Panc1 (cell line): ENCODE measurements around the gene CXCL1. TPM values are rescaled to one million over a fixed set of nuclear protein-coding genes. Genes with fewer than 3 reads are reported as not detected.

Source experiments
- ATAC-seq: fragments of 200-7000 bp; cut with Tn5 transposase; 2 replicates; pipeline ENCODE4 v1.9.1; 2020; ENCODE audit warnings: mild to moderate bottlenecking, moderate library complexity
- BruUV-seq: library from RNA; stranded (reverse); fragments of 400-500 nt; replicated peaks from 2 replicates; lab custom pipeline; 2021; lab: Mats Ljungman, UMichigan
- CTCF ChIA-PET: fragments of 300-600 bp; sonication (Branson Sonifier 250); formaldehyde crosslinking; loops from one replicate; lab custom pipeline; 2022; ENCODE audit warnings: antibody characterized with exemption; lab: Charles Lee
- POLR2A ChIA-PET: fragments of 300-600 bp; sonication (Branson Sonifier 250); formaldehyde crosslinking; loops from one replicate; lab custom pipeline; 2022; ENCODE audit warnings: antibody characterized with exemption; lab: Charles Lee
- DNase-seq: peaks from one replicate; pipeline ENCODE4 v3.0.0-alpha.2; 2010; ENCODE audit warnings: low read depth, low spot score
- H3K27ac ChIP-seq: 2 replicates; pipeline ENCODE4 v1.5.1; 2011; ENCODE audit warnings: mild to moderate bottlenecking, low read length, inconsistent platforms
- H3K27me3 ChIP-seq: fragments of 200-500 bp; sonication (Bioruptor generic); 2 replicates; pipeline ENCODE4 v1.6.0; 2014; ENCODE audit warnings: low read length, inconsistent platforms; ENCODE audit not compliant: control insufficient read depth, insufficient read depth
- H3K36me3 ChIP-seq: fragments of 200-500 bp; sonication (Bioruptor generic); 2 replicates; pipeline ENCODE4 v1.5.1; 2014; ENCODE audit warnings: inconsistent platforms, mild to moderate bottlenecking, low read length, moderate library complexity; ENCODE audit not compliant: control insufficient read depth, insufficient read depth
- H3K4me1 ChIP-seq: 2 replicates; pipeline ENCODE4 v1.5.1; 2011; ENCODE audit warnings: inconsistent platforms, mild to moderate bottlenecking, low read length, moderate library complexity; ENCODE audit not compliant: control insufficient read depth, insufficient read depth
- H3K4me3 ChIP-seq, 2 experiments: 2 replicates each; pipeline ENCODE4 v1.5.1; 2011 to 2012; ENCODE audit warnings: low read depth in 2 of 2, low read length in 2 of 2, mild to moderate bottlenecking in 2 of 2, inconsistent platforms in 1 of 2, moderate library complexity in 1 of 2
- H3K9me3 ChIP-seq: fragments of 200-500 bp; sonication (Bioruptor generic); 2 replicates; pipeline ENCODE4 v1.5.1; 2014; ENCODE audit warnings: low read depth, mild to moderate bottlenecking, inconsistent platforms, low read length, moderate library complexity; ENCODE audit not compliant: control insufficient read depth, insufficient read depth
- CTCF ChIP-seq: fragments of 450-650 bp; IDR thresholded peaks from 2 replicates; pipeline ENCODE4 v1.5.1; 2017; ENCODE audit warnings: mild to moderate bottlenecking
- POLR2AphosphoS5 ChIP-seq: IDR thresholded peaks from 2 replicates; pipeline ENCODE4 v1.6.1; 2012; ENCODE audit warnings: mild to moderate bottlenecking, low read depth, low read length, moderate library complexity
- REST ChIP-seq, 2 experiments: IDR thresholded peaks; 2 replicates each; pipeline ENCODE4 v1.6.1; 2011 to 2012; ENCODE audit warnings: low read depth in 2 of 2, control low read depth in 1 of 2, low read length in 1 of 2, mild to moderate bottlenecking in 1 of 2, moderate library complexity in 1 of 2; ENCODE audit not compliant: insufficient read depth in 1 of 2
- SIN3A ChIP-seq: IDR thresholded peaks from 2 replicates; pipeline ENCODE4 v1.6.1; 2012; ENCODE audit warnings: low read depth, mild to moderate bottlenecking, low read length, moderate library complexity, borderline replicate concordance; ENCODE audit not compliant: insufficient read depth
- TCF7L2 ChIP-seq: IDR thresholded peaks from 2 replicates; pipeline ENCODE4 v1.6.1; 2011; ENCODE audit warnings: mild to moderate bottlenecking, low read depth, low read length, inconsistent platforms
- in situ Hi-C: cut with HindIII; loops from 2 replicates; pipeline ENCODE4 v1.10.0; 2016; ENCODE audit warnings: low sequenced_read_pairs, low pct_unique_long_range_greater_than_20kb
- intact Hi-C: fragments of 100-400 bp; cut with micrococcal nuclease; formaldehyde crosslinking; loops from one replicate; pipeline ENCODE4 v1.10.0; 2022; ENCODE audit not compliant: unreplicated experiment
- total RNA-seq: library from RNA; stranded (reverse); gene quantifications from one replicate; pipeline ENCODE4 v1.2.1, GENCODE V29; 2021; ENCODE audit not compliant: unreplicated experiment

CXCL1 gene
- total RNA-seq, 1 experiment from 2014 or later, result 12.8 TPM

DNA sequence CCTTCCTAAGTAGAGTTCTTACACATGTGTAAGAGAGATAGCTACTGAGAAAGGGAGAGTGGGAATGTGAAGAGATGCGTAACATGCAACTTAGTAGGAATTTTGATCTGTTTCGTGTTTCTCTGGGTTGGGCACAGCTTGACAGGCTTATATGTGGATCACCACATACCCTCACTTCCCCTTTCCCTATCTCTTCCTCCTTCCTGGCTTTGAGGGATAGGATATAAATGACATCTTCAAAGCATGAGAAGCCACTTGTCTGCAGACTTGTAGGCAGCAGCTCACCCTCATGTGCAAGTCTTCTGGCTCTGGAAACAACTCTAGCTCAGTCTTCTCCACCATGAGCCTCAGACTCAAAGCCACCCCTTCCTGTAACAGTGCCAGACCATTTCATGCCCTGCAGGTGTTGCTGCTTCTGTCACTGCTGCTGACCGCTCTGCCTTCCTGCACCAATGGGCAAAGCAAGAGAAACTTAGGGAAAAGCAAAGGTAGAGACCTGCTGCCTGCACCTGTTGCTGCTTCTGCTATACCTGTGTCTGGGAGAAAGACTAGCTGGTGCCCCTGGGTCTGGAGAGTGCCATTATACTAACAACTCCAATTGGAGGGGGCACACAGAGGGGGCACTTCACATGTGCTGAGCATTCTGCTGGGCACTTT, 21.5 kb upstream of the CXCL1 start:
- H3K4me1 ChIP-seq, result no peaks in the 10 kb centered on the region; the same call in 1 of the 2 replicates
- ATAC-seq (no peak), DNase-seq (no peak)
- TF ChIP-seq TCF7L2 (no peak), SIN3A (no peak), CTCF (no peak), POLR2AphosphoS5 (no peak), REST (IDR thresholded peaks at IDR 0.05; ENCODE audit: insufficient read depth in 1 of 2, low read depth in 2 of 2, low read length in 1 of 2) (no peak)
- in situ Hi-C loops, result no loop called here
- no peaks in the 10 kb centered on the region for H3K27me3 ChIP-seq
- H3K9me3 ChIP-seq, result no peaks in the 10 kb centered on the region
- no peak overlapping the region for H3K4me3 ChIP-seq
- CTCF ChIA-PET, result no interaction called here
- POLR2A ChIA-PET, result interaction anchor here (0.5 kb wide), 1 partner anchor 9 kb away, joined by 10 read pairs; no protein-coding TSS in a partner anchor
- H3K36me3 ChIP-seq, result no peaks in the 10 kb centered on the region
- no TSS peak for BruUV-seq
- intact Hi-C loops, result no loop called here
- H3K27ac ChIP-seq, result no peak overlapping the region

DNA sequence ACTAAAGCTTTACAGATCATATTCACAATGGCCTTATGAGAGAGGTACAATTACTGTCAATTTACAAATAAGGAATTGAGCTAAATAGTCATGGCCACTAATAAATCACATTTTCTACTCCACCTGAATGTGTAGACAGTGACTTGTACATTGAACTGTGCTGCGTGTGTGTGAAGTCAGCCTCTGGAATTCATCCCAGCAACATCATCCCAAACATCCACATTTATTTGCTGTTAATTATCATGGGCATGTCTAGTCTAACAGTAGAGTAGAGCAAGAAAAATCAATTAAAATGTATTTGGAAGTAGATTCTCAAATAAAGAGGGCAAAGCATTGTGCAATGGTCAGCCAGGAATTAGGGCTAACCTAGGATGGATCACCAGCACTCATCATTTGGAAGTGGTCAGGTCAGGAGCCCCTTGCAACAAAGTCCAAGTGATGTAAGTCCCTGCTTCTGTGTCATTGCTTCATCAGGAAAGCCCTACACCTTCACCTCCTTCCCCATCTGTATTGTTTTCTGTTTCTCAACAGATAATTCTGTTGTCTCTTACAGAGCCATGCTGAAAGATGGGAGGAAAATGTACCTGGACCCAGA, 20.9 kb upstream of the CXCL1 start:
- Histone ChIP-seq H3K4me3 (no peak overlapping the region), H3K9me3 (no peaks in the 10 kb centered on the region), H3K27ac (no peak overlapping the region), H3K4me1 (no peaks in the 10 kb centered on the region; the same call in 1 of the 2 replicates), H3K27me3 (no peaks in the 10 kb centered on the region), H3K36me3 (no peaks in the 10 kb centered on the region)
- DNase-seq (no peak), ATAC-seq (no peak)
- in situ Hi-C loops (no loop called here), intact Hi-C loops (no loop called here)
- CTCF ChIA-PET, result no interaction called here
- no peak for TF ChIP-seq REST (IDR thresholded peaks at IDR 0.05; ENCODE audit: insufficient read depth in 1 of 2, low read depth in 2 of 2, low read length in 1 of 2)
- TF ChIP-seq SIN3A, result no peak
- no peak for TF ChIP-seq CTCF
- no peak for TF ChIP-seq TCF7L2
- TF ChIP-seq POLR2AphosphoS5, result no peak
- no TSS peak for BruUV-seq
- POLR2A ChIA-PET, result interaction anchor here (0.5 kb wide), 1 partner anchor 8 kb away, joined by 10 read pairs; no protein-coding TSS in a partner anchor
